ENCODE measurements around the gene RTBDN.

DNA sequence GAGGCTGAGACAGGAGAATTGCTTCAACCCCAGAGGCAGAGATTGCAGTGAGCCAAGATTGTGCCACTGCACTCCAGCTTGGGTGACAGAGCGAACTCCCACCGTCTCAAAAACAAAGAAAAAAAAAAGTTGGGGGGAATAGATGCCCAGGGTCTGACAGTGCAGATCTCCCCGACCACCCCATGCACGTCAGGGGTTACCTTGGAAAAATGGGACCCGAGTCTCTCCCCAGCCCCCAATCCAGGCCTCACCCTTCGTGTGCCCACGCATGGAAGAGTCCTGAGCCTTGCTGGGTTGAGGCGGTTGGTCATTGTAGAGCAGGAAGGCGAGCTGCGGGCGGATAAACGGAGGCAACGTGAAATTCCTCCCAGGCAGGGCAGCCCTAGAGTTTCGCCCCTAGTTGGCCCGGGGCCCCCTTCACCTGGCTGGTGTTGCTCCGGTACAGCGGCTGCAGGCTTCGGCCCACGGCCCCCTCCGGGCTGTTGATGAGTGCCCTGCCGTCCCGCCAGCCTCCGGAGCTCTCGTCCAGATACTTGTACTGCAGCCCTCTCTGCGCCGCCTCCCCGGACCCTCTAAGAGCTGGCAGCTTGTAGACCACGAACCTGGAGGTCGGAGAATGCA lies 46.3 kb upstream of the RTBDN start:
- TF ChIP-seq, protein P1, sequence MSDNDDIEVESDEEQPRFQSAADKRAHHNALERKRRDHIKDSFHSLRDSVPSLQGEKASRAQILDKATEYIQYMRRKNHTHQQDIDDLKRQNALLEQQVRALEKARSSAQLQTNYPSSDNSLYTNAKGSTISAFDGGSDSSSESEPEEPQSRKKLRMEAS (IDR thresholded peaks at IDR 0.05) = no peak
- TF ChIP-seq CEBPB (IDR thresholded peaks at IDR 0.05; ENCODE audit: low read depth) (no peak), CTCF (IDR thresholded peaks at IDR 0.05 in 2 of 3, conservative IDR thresholded peaks at IDR 0.05 in 1 of 3; ENCODE audit: borderline replicate concordance in 1 of 3, insufficient read depth in 1 of 3, low read depth in 2 of 3, low read length in 2 of 3) (no peak), EZH2 (IDR thresholded peaks at IDR 0.05) (no peak), POLR2A (IDR thresholded peaks at IDR 0.05; ENCODE audit: borderline replicate concordance, extremely low read depth, insufficient read depth, insufficient read length) (no peak), ZFX (IDR thresholded peaks at IDR 0.05) (no peak), SIN3A (IDR thresholded peaks at IDR 0.05; ENCODE audit: low read depth) (no peak)

Measured in HCT116 (cell line).